Measurements from ENCODE around the gene CDH7.

CDH7 gene

DNA sequence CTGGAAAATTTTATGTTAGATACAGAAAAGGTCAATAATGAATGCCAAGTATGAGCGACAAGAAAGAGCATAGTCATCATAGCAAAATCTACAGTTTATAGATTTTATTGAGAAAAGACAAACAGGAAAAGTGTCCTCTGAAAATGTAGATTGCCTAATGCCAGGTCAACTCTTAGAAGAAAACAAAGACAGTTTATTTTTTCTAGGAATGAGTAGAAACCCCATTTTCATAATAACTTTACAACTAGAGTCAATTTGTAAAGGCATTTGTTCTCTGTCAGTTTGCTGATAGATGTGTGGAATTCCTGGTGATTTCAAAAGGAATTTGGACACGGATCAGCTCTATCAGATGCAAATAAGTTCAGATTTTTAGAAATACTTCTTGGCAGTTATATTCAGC is 16.6 kb downstream of the CDH7 start:
- DNase-seq (ENCODE audit: low read depth in 2 of 2): no peak

DNA sequence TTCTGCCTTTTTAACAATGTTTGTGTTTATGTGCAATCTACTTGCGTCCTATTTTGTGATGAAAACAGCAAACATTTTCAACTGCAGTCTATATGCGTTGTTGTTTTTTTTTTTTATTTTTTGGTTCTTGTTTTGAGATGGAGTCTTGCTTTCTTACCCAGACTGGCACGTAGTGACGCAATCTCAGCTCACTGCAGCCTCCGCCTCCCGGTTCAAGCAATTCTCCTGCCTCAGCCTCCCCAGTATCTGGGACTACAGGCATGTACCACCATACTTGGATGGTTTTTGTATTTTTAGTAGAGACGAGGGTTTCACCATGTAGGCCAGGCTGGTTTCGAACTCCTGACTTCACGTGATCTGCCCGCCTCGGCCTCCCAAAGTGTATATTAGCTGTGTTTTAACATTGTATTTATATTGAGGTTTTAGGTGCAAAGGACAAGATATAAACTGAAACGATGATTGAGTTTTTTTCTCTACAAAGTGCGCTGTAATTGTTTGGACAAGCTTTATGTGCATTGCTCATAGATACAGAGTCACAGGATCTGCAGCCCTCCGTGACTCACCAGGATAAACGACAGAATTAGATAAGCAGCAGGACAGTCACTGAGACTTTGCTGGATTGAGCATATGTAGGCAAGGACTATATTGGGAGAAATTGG is 17.4 kb downstream of the CDH7 start:
- no peak for DNase-seq (ENCODE audit: low read depth in 2 of 2)

DNA sequence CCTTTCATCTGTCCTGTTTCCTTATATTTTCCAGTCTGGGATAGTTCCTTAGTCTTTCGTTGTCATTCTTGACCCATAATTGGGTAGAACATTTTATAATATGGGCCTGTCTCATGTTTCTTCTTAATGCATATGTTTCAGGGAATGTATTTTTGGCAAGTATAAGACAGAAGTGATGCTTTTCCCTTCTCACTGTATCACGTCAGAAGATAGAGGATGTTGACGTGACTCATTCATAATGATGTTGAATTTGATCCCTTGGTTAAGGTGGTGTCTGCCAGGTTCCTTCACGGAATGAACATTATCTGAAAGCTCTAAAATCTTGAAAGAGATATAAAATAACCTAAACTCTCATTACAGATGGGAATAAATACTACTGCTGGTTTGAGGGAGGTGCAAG is 18.8 kb downstream of the CDH7 start:
- DNase-seq (ENCODE audit: low read depth in 2 of 2): no peak

DNA sequence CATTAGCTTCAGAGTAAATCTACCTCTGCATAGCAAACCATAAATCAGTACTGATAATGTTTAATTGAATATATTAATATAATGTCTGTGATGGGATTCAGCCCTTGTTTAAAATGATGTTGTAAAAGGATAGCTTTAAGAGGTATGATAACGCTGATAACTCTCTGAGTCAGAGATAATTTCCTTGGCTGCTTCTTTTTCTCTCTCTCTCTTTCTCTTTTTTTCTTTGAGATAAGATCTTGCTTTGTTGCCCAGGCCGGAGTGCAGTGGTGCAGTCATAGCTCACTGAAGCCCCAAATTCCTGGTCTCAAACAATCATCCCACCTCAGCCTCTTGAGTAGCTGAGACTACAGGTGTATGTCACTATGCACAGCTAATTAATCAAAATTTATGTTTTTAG is 35.7 kb downstream of the CDH7 start:
- DNase-seq (ENCODE audit: low read depth in 2 of 2): no peak

DNA sequence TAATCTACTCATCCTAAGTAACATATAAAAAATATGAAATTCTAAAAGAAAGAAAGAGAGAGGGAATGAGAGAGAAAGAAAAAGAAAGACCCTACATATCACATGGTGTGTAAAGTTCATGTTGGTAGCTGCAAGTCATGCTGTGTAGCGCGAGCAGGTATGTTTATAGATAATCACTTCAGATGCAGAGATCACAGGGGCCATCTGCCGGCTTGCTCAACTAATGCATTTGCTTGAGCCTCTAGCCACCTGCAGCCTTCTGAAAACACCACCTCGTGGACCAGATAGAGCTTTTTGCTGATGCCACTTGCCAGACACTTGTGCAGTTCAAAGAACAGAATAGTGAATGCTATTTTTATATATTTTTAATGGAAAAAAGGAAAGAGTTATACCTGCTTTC is 37.6 kb downstream of the CDH7 start:
- DNase-seq (ENCODE audit: low read depth in 2 of 2): no peak

DNA sequence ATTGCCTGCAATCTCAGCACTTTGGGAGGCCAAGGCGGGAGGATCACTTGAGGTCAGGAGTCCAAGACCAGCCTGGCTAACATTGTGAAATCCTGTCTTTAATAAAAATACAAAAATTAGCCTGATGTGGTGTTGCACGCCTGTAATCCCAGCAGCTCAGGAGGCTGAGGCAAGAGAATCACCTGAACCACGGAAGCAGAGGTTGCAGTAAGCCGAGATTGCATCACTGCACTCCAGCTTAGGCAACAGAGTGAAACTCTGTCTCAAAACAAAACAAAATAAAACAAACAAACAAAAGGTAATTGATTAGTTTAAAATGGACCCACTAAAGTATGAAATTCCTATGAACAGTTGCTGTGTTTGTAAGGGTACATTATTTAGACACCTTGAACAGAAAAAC is 39.8 kb downstream of the CDH7 start:
- DNase-seq (ENCODE audit: low read depth in 2 of 2): no peak

DNA sequence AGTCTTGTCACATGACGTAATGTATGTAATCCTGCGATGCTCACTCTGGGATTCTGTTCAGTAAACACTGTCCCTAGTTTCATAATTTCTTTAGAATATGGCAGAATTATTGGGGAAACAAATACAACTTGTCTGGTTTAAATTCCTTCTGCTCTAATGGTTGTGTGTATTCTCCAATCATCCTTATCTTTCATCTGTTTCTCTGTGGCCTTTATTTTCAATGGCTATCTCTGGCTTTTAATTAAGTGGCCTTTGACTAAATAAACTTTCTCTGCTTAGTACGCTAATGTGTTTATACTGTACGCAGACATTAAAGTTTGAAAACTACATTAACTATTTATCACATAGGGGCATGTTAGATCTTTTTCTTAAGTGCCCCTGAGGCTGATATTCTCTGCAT is 40.9 kb downstream of the CDH7 start:
- no peak for DNase-seq (ENCODE audit: low read depth in 2 of 2)

DNA sequence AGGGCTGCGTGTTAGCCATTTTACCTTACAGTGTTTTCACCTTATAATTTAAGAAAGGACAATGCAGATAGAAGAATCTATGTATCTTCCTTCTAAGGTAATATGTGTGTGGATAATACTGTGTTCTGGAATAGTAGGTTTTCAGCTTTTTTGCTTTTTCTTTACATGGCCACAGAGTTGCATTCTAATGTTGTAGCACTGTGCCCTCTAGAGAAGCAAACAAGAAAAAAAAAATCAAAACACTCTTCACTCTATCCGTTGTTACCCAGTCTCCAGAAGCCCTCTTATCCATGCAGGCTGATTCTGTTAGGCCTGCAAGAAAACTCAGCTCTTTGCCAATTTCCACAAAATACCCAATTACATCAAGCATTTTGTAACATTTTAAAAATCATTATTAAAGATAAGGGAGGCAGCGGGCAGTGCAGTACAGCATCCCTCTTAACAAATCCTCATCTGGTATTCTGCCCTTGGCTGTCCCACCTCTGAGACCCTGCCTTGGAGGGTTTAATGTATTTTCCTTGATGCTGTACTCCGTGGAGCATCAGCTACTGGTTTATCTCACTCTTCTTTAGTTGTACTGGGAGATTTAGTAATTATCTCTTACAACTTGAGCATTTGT is 41.8 kb downstream of the CDH7 start:
- no peak for DNase-seq (ENCODE audit: low read depth in 2 of 2)

DNA sequence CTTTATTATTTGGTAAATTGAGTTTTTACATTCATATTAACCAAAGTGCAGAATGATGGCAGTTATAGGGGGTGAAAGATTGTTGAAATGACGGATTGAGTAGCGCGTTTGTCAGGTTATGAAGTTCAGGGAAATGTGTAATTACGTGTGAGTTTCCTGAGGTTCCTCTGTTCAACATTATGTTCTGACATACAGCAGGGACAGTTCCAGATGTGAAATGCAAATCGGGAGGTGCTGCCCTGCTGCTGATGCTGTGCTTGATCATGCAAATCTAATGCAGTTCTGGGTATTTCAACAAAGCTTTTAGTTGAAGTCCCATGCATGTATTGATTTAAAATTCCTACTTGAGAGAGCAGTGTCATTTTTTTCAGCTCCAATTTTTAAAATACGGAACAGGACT is 57.9 kb downstream of the CDH7 start:
- DNase-seq (ENCODE audit: low read depth in 2 of 2): no peak

DNA sequence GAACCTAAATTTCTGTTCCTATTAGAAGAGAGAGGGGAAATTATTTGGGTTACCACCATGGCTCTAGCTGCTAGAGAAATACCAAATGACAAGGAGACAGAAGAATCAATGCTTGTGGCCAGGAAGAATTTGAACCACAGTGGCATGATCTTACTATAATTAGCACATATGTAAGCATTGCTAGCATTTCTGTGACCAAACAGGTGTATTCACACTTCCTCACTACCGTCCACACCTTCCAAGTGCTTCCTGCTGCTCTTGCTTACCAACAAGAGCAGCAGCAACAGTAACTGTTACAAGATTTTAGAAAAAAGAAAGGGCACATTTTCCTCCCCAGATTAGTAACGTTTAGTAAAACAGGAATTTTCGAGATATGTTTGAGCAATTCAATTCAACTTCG is 60.5 kb downstream of the CDH7 start:
- DNase-seq (ENCODE audit: low read depth in 2 of 2): no peak

DNA sequence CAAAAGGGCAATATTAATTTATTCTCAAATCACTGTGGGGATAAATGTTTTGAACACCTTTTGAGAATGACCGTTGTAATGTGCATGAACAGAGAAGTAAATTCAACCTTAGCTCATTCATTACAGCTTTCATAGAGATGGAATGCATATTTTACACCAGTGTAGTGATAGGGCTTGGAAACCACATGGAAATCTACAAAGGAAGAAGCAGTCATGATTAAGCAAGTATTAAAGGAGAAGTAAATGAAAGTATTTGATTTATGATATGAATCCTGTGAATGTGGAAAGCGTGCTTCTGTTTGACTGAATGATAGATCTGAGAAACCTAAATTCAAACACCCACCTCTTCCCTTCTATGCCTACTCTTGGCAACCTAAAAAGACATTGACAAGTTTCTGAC is 64.7 kb downstream of the CDH7 start:
- DNase-seq (ENCODE audit: low read depth in 2 of 2): no peak

DNA sequence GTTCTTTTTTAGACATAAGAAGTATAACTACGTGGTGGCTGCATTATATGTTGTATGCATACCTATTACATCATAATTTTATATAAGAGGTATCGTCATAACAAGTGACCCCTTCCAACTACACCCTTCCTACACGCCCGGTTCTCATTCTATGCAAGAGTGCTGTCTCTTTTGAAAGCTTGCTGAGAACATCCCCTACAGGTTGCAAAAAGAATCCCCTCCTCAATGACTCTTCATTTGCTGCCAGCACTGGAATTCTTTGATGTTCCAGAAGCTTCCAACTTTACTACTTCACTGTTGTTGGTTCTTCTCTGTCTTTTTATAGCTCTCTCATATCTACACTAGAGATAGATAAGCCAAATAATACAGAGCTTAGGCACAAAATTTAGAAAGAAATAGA is 66.4 kb downstream of the CDH7 start:
- no peak for DNase-seq (ENCODE audit: low read depth in 2 of 2)

DNA sequence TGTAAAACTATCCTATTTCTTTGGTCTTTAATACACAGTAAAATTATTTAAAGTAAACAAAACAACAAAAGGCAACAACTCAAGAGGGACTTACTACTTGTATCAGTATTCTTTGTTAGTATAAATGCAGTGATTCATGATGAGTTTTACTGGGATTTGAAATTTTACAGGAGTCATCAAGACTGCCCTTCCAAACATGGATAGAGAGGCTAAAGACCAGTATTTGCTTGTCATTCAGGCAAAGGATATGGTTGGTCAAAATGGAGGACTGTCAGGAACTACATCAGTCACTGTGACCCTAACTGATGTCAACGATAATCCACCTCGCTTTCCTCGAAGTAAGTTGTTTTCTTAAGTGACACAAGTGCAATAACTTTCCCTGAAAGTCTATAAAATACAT is 71.1 kb downstream of the CDH7 start:
- no peak for DNase-seq (ENCODE audit: low read depth in 2 of 2)

DNA sequence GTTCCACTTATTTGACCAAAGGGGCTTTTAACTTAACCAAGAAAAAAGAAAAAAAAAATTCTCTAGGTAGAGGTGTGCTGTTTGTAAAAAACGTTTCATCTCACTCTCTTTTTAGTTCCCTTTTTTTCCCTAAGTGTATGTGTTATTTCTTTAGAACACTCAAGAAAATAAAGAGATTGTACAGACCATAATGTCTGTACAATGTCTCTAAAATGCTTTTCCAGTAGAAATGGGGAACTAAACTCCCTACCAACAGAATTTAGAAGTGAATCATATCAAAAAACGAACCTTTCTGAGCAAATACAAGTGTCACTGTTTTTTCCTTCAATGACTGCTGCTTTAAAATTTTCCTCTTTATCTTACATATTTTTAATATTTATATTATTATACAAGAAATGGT is 72.0 kb downstream of the CDH7 start:
- DNase-seq (ENCODE audit: low read depth in 2 of 2): no peak

DNA sequence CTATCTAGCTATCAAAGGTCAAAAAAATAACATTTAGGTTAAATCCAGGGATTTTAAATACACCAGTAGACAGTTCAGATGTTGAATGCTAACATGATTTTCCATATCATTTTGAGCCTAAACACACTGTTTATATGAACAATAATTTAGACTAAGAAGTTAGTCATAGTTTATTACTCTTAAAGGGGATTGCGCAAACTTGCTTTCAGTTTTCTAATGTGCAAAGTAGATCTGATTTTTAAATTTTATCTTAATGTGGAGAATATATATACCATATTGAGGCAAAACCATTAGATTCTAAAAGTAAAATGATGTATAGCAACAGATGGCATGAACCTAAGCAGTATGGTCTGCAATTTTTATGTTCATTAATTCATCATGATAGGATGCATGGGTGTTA is 76.6 kb downstream of the CDH7 start:
- DNase-seq (ENCODE audit: low read depth in 2 of 2): no peak

DNA sequence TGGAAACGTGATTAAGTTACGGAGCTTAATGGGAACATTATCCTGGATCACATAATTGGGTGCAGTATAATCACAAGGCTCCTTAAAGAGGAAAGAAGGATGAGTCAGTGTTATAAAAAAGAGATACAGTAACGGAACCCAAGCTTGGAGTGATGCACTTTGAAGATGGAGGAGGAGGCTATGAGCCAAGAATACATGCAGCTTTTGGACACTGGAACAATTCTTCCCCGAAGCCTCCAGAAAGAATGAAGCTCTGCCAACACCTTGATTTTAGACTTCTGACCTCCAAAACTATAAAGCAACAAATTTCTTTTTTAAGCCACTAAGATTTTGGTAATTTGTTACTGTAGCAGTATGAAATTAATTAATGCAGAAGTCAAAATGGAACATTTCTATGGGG is 85.1 kb downstream of the CDH7 start:
- no peak for DNase-seq (ENCODE audit: low read depth in 2 of 2)

DNA sequence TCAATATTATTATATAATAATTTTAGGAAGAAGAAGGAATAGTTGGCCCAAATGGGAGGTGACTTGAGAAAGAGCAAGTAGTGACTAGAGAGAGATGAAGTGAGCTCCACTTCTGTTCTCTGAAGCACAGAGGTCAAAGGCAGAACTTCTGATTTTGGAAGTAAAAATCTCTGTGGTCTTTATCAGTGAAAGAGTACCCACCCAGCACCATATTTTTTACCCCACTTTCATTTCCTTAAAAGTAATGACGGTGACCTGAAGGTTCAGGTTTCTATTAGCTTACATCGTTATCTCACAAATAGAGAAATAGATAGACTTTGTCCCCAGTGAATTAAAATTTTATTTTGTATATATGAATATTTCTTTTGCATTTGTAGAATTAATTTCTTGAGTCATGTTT is 95.3 kb downstream of the CDH7 start:
- DNase-seq (ENCODE audit: low read depth in 2 of 2): no peak

DNA sequence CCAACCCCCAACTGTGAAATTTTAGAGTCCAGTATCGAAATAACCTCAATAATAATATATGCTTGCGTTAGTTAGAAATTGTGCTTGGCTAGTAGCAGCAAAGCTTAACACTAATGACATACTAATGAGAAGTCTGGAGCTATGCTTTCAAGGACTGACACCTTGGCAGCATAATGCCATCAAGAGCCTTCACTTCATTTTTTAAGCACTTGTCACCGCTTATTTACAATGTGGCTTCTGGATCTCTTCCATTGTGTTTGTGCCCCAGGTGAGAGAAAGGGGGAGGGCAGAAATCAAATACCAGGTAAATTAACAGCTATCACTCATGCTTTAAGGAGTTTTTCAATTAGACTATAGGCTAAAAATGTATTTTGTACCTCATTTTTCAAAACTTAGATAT is 101.5 kb downstream of the CDH7 start:
- DNase-seq (ENCODE audit: low read depth in 2 of 2): no peak

DNA sequence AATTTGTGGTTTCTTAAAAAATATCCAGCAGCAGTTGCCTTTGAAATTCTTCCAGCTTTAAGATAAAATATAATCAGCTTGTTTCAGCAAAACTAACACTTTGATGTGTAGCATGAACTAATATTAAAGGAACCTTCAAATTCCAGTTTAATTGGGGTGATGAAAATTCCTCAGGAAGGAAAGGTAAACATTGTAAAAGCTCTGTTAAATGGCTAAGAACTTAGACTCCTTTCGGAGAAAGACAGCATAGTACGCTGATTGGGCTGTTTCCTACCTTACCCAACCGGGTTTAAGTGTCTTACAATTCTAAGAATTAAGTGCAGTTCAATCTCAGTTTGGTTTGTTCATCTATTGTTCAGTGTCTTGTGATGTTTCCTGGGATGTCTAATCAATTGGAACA is 108.3 kb downstream of the CDH7 start:
- no peak for DNase-seq (ENCODE audit: low read depth in 2 of 2)

DNA sequence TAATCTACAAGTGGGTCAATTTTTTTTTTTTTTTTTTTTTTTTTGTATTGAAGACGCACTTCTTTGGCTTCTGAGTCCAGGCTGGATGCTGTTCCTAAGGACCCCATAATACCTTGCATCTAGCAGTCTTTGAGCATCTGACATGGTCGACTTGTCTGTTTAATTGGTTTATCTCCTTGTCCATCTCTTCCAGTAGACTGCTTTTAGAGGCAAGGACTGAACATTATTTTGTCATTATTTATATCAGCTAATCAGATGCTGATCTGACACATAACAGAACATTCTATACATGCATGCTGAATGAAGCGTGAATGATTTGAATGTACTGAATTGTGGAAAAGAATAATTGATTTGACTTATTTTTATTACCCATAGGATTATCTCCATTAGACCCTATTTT is 118.7 kb downstream of the CDH7 start:
- DNase-seq (ENCODE audit: low read depth in 2 of 2): no peak

DNA sequence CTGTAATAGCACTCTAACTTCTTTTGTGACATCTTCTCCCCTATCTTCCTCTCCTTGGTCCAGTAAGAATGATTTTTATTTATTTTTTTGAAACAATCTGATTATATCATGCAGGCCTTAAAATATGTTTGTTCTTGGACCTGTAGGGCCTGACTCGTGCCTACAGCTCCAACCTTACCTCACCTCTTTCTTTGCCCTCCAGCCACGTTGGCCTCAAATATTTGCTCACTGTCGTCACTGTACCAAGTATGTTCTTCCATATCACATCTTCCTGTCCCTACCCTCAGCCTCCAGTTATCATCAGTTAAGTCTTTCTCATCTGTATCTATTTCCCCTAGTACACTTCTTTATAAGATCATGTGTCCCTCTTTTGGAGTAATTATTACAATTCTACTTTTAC is 125.5 kb downstream of the CDH7 start:
- DNase-seq (ENCODE audit: low read depth in 2 of 2): no peak

DNA sequence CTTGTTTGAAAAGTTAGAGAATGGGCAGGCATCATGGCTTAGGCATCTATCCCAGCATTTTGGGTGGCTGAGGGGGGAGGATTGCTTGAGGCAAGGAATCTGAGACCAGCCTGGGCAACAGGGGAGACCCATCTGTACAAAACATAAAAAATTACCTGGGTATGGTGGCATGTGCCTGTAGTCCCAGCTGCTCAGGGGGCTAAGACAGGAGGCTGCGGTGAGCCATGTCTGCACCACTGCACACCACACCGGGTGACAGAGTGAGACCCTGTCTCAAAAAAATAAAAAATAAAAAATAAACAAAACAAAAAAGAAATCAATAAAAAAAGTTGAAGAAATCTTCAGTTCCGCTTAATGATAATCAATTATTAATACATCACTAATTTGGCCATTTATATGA is 146.5 kb downstream of the CDH7 start:
- no peak for DNase-seq (ENCODE audit: low read depth in 2 of 2)

DNA sequence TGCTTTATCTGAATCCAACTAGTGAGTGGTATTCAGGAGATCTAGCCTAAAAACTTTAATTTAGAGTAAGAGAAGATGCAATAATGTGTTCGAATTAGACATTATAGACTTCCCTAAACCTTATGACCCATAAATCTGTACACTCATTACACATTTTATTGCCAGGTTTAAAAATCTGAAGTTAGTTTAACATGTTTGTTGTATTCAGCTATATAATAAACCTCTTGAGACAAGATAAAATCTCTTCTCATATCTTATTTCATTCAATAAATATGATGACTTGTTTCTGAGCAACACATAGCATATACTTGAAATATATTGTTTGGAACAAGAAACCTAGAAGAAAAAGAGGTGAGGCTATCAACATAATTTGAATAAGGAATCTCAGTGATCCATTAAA is 150.7 kb downstream of the CDH7 start:
- no peak for DNase-seq (ENCODE audit: low read depth in 2 of 2)

DNA sequence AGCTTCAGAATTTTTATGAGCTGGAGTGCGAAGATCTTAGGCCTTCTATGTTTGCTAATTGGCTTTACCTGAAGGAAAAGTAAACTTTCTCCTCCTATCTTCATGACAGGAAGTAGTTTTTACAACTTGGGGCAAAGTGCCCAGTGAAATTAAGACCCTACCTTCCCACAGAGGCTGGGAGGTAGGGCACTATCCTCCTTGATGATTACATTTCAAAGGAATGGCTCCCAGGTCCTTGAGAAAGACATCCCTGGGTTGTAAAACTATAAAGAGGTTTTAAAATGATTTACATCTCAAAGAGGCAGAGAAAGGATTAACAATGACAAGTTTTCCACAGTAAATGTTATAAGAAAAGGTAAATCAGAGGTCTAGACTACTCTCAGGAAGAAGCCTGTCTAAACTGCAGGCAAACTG is 155.8 kb downstream of the CDH7 start:
- no peak for DNase-seq (ENCODE audit: low read depth in 2 of 2)
